Measurements from ENCODE around the gene CTRB2. TPM values are rescaled to one million over a fixed set of nuclear protein-coding genes. Genes with fewer than 3 reads are reported as not detected.

CTRB2 gene
- total RNA-seq, 4 donors from 2014 or later = not detected

DNA sequence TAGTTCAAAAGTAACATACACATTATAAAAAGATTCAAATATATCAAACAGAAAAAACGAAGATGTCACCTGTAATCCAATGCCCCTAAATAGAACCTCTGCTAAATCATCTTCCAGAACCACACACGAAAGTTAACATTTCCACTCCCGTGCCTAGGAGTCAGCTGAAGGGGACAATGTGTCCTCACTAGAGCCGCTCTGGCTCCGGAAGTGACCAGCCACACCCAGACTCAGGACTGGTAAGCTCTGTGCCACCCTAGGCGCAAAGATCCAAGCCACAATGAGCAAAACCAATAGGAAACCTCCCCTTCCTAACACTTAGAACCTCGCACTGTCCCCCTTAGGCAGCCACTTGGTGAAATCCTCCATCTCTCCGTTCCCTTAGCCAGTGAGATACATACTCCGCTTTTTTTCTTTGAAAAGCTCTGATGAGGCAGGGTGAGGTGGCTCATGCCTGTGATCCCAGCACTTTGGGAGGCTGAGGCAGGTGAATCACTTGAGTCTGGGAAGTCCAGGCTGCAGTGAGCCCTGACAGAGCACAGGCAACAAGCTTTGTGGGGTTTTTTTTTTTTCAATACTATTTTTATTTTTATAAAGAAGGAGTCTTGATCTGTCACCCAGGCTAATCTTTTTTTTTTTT, 23.6 kb upstream of the CTRB2 start:
- DNase-seq = no peak
- Histone ChIP-seq H3K36me3 (peaks cover 0 to 23% (median 5%) of the 10 kb centered on the region in 4 donors), H3K4me3 (no peak overlapping the region), H3K4me1 (peaks cover 4 to 13% (median 9%) of the 10 kb centered on the region in 4 donors), H3K9me3 (no peaks in the 10 kb centered on the region), H3K27ac (no peak overlapping the region), H3K27me3 (no peaks in the 10 kb centered on the region)
- in situ Hi-C loops (cut with MboI; ENCODE audit: low pct_ligation_motif_present in 1 of 4, low pct_unique_long_range_greater_than_20kb in 1 of 4, low sequenced_read_pairs in 3 of 4) = no loop called here
- TF ChIP-seq EP300 (IDR thresholded peaks at IDR 0.05; ENCODE audit: low read depth) (no peak), POLR2AphosphoS5 (IDR thresholded peaks at IDR 0.05) (no peak), POLR2A (IDR thresholded peaks at IDR 0.05) (no peak)
- TF ChIP-seq, protein P1, sequence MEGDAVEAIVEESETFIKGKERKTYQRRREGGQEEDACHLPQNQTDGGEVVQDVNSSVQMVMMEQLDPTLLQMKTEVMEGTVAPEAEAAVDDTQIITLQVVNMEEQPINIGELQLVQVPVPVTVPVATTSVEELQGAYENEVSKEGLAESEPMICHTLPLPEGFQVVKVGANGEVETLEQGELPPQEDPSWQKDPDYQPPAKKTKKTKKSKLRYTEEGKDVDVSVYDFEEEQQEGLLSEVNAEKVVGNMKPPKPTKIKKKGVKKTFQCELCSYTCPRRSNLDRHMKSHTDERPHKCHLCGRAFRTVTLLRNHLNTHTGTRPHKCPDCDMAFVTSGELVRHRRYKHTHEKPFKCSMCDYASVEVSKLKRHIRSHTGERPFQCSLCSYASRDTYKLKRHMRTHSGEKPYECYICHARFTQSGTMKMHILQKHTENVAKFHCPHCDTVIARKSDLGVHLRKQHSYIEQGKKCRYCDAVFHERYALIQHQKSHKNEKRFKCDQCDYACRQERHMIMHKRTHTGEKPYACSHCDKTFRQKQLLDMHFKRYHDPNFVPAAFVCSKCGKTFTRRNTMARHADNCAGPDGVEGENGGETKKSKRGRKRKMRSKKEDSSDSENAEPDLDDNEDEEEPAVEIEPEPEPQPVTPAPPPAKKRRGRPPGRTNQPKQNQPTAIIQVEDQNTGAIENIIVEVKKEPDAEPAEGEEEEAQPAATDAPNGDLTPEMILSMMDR (IDR thresholded peaks at IDR 0.05) = no peak
- WGBS, 2 donors (ENCODE audit: low coverage in 1 of 2) = 83 to 86% methylated on average over 1 to 9 of the region's 9 CpGs
- intact Hi-C loops (cut with DNase I; ENCODE audit: low total_unique reads) = loop anchor here (1.0 kb wide), 1 partner anchor 33 kb away; no protein-coding TSS in a partner anchor

DNA sequence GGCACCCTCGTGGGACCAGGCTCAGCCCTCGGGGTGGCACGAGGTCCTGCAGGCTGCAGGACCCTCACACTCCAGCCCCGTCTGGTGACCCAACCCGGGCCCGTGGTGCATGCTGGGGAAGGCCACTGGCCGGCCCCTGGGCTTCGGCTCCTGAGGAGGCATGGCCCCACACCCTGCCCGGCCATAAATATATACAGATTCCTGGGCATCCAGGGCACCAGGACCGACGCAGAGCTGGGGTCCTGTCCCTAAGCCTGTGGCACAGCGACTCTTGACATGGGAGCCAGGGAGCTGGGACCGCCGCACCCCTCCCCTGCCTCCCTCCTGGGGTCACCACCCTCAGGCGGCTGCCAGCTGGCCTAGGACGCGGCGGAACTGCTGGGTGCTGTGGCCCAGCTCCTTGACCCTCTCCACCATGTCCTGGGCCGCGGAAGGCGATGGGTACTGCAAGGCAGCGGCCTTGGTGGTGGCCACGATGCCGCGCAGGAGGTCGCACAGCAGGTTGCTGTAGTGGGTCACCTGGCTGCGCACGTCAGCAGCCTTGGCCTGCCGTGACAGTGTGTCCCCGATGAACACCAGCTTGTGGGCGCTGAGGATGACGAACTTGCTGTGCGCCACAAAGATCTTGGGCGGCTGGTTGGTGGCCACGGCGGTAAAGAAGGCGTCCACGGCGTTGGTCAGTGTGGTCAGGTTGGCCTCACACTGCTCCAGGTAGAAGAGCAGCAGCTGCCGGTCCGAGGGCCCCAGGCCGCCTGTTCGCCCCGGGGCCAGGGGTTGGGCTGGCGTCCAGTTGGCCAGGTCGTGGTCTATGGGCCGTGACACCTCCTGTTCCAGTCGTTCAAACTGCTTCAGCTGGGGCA, 22.4 kb upstream of the CTRB2 start:
- peaks cover 0 to 23% (median 5%) of the 10 kb centered on the region in 4 donors for H3K36me3 ChIP-seq
- H3K9me3 ChIP-seq = no peaks in the 10 kb centered on the region
- in situ Hi-C loops (cut with MboI; ENCODE audit: low pct_ligation_motif_present in 1 of 4, low pct_unique_long_range_greater_than_20kb in 1 of 4, low sequenced_read_pairs in 3 of 4) = no loop called here
- no peak overlapping the region for H3K4me3 ChIP-seq
- no peak overlapping the region for H3K27ac ChIP-seq
- intact Hi-C loops (cut with DNase I; ENCODE audit: low total_unique reads) = loop anchor here (1.0 kb wide), 1 partner anchor 34 kb away; no protein-coding TSS in a partner anchor
- no peak for DNase-seq
- peaks cover 6% of the 10 kb centered on the region for H3K27me3 ChIP-seq
- peaks cover 4 to 10% (median 7%) of the 10 kb centered on the region in 4 donors for H3K4me1 ChIP-seq
- TF ChIP-seq, protein P1 (IDR thresholded peaks at IDR 0.05) = no peak
- TF ChIP-seq POLR2AphosphoS5 (IDR thresholded peaks at IDR 0.05) (no peak), EP300 (IDR thresholded peaks at IDR 0.05; ENCODE audit: low read depth) (no peak), POLR2A (IDR thresholded peaks at IDR 0.05) (no peak)
- 91% methylated on average over 41 of the region's 48 CpGs; no CpG with 5 or more reads in 1 of the 2 donors for WGBS, 2 donors (ENCODE audit: low coverage in 1 of 2)

DNA sequence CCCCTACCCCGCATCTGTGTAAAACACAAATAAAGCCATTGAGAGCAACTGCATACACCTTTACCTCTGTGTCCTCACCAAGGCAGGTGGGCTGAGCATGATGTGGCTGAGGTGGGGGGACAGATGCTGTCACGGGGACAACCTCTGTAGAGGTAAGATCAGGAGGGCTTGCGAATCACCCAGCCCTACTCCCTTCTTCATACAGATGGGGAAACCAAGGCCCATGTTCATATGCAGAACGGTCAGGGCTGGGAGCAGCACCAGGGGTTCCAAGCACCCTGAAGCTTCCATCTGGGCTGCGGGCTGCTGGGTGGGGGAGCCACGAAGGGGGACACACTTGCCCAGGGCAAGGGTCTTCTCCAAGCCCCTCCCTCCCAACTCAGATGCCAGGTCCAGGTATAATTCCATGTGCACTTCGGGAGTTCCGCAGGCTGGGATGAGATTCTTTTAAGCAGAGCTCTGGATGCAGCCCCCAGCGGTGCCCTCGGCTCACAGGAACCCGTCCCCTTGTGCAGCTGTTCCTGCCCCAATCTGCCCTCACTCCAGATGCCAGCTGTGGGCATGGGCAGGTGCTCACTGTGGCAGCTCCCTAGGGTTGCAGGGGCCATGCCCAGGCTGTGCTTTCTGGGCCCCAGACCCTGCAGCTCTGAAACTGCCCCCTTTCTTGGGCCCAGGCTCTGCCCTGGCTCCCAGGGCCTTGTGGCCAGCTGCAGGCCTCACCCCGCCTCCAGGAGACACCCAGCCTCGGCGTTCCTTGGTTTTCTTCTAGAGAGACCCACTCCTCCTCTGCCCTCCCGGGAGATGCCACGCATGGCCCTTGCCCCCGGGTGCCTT, 21.4 kb upstream of the CTRB2 start:
- no peak for DNase-seq
- no peak for TF ChIP-seq EP300 (IDR thresholded peaks at IDR 0.05; ENCODE audit: low read depth)
- TF ChIP-seq, protein P1 (IDR thresholded peaks at IDR 0.05) = no peak
- TF ChIP-seq POLR2AphosphoS5 (IDR thresholded peaks at IDR 0.05) = no peak
- no peak for TF ChIP-seq POLR2A (IDR thresholded peaks at IDR 0.05)
- 85% methylated on average over 17 of the region's 17 CpGs; no CpG with 5 or more reads in 1 of the 2 donors for WGBS, 2 donors (ENCODE audit: low coverage in 1 of 2)
- H3K9me3 ChIP-seq = no peaks in the 10 kb centered on the region
- H3K4me1 ChIP-seq = no peaks in the 10 kb centered on the region
- intact Hi-C loops (cut with DNase I; ENCODE audit: low total_unique reads) = no loop called here
- in situ Hi-C loops (cut with MboI; ENCODE audit: low pct_ligation_motif_present in 1 of 4, low pct_unique_long_range_greater_than_20kb in 1 of 4, low sequenced_read_pairs in 3 of 4) = no loop called here
- peaks cover 8% of the 10 kb centered on the region for H3K27me3 ChIP-seq
- H3K36me3 ChIP-seq = peaks cover 0 to 23% (median 5%) of the 10 kb centered on the region in 4 donors
- H3K4me3 ChIP-seq = no peak overlapping the region
- no peak overlapping the region for H3K27ac ChIP-seq

Data from transverse colon (tissue), 4 donors.